GM13977 (cell line): Measurements from ENCODE around the gene GCG.

Experiments used
- DNase-seq: peaks from one replicate; pipeline ENCODE4 v3.0.0; 2012; ENCODE audit warnings: low spot score
- CTCF ChIP-seq: IDR thresholded peaks from 2 replicates; pipeline ENCODE4 v1.5.1; 2012; ENCODE audit warnings: mild to moderate bottlenecking, control low read depth; ENCODE audit not compliant: insufficient read depth; ENCODE audit errors: extremely low read depth, missing control alignments
- in situ Hi-C: fragments of 300-500 bp; cut with MboI; formaldehyde crosslinking; loops from one replicate; pipeline ENCODE4 v1.12.0; 2022; ENCODE audit warnings: low sequenced_read_pairs, low pct_unique_long_range_greater_than_20kb, mixed read lengths, inconsistent platforms; ENCODE audit not compliant: unreplicated experiment

GCG gene

GRCh38 chr2:162175714-162176113 lies 23.7 kb upstream of the GCG start:
- in situ Hi-C loops = no loop called here
- no peak for DNase-seq
- TF ChIP-seq CTCF = no peak

DNA sequence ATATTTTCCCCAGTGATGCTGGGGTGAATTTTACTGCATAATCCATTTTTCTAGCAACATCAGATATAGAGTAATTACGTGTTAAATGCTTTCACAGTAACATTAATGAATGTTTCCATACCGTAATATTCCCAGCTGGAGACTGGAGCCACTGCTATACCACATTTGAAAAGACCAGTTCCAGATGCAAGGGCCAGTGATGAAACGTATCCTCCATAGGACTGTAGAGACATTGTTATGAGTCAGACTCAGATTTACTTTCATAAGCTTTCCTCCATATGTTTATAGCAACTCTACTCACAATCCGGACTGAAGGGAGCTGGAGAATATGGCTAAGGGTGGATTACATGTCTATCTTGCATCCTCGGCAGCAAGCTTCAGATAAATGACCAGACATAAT lies 22.7 kb upstream of the GCG start:
- no peak for TF ChIP-seq CTCF
- no peak for DNase-seq
- in situ Hi-C loops = no loop called here

DNA sequence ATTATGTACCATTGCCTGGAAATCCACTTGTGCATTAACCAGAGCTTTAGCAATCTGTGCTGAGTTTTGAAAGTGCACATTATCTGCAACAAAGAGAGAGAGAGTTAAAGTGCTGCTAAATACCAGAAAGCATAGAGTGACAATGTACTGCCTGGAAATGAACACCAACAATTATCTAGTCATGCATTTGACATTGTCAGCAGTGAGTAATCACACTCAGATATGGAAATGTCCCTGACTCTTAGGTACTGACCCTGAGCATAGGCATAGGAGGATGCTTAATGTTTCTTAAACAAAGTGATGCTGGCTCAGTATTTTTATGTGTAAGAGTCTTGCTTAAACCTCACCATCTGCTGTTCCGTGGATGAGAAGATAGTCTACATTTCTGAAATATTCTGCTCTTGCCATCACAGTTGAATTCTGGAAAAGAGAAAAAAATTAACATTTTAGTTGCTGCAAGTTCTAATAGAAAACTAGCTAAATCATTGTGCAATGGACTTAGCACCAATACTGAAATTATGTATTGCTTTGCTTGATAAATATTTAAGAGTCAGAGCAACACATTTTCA lies 20.8 kb upstream of the GCG start:
- TF ChIP-seq CTCF = no peak
- in situ Hi-C loops = no loop called here
- DNase-seq = no peak

GRCh38 chr2:162166745-162167144 lies 14.7 kb upstream of the GCG start:
- no peak for DNase-seq
- in situ Hi-C loops = no loop called here
- no peak for TF ChIP-seq CTCF

GRCh38 chr2:162166174-162166573 lies 14.1 kb upstream of the GCG start:
- no peak for TF ChIP-seq CTCF
- in situ Hi-C loops = no loop called here
- DNase-seq = no peak

GRCh38 chr2:162164802-162165201 lies 12.8 kb upstream of the GCG start:
- no peak for DNase-seq
- in situ Hi-C loops = no loop called here
- no peak for TF ChIP-seq CTCF

GRCh38 chr2:162159446-162159845 lies 7.4 kb upstream of the GCG start:
- DNase-seq = no peak
- in situ Hi-C loops = no loop called here
- no peak for TF ChIP-seq CTCF
